Measurements from ENCODE around the gene WDR11. TPM values are rescaled to one million over a fixed set of nuclear protein-coding genes. Genes with fewer than 3 reads are reported as not detected.

WDR11 gene, protein sequence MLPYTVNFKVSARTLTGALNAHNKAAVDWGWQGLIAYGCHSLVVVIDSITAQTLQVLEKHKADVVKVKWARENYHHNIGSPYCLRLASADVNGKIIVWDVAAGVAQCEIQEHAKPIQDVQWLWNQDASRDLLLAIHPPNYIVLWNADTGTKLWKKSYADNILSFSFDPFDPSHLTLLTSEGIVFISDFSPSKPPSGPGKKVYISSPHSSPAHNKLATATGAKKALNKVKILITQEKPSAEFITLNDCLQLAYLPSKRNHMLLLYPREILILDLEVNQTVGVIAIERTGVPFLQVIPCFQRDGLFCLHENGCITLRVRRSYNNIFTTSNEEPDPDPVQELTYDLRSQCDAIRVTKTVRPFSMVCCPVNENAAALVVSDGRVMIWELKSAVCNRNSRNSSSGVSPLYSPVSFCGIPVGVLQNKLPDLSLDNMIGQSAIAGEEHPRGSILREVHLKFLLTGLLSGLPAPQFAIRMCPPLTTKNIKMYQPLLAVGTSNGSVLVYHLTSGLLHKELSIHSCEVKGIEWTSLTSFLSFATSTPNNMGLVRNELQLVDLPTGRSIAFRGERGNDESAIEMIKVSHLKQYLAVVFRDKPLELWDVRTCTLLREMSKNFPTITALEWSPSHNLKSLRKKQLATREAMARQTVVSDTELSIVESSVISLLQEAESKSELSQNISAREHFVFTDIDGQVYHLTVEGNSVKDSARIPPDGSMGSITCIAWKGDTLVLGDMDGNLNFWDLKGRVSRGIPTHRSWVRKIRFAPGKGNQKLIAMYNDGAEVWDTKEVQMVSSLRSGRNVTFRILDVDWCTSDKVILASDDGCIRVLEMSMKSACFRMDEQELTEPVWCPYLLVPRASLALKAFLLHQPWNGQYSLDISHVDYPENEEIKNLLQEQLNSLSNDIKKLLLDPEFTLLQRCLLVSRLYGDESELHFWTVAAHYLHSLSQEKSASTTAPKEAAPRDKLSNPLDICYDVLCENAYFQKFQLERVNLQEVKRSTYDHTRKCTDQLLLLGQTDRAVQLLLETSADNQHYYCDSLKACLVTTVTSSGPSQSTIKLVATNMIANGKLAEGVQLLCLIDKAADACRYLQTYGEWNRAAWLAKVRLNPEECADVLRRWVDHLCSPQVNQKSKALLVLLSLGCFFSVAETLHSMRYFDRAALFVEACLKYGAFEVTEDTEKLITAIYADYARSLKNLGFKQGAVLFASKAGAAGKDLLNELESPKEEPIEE
- 17.4 to 24.5 TPM (median 23.0 TPM) in 5 replicates for total RNA-seq (2022; extraction: Qiagen RNA extraction; ENCODE audit: low read depth)

GRCh38 chr10:120850911-120851865 is at the start of gene WDR11:
TSS of gene WDR11 (plus strand) at chr10:120851362. CDS start at chr10:120851421, 59 bp downstream.

